Lung (tissue), 12 donors: ENCODE measurements around the gene RNU7-1. TPM values are rescaled to one million over a fixed set of nuclear protein-coding genes. Genes with fewer than 3 reads are reported as not detected.
A peak's percentile ranks its signal among the peaks of the same experiment; 100 is the strongest.

Source experiments
- ATAC-seq: fragments of 200-7000 bp; cut with Tn5 transposase; one replicate; pipeline ENCODE4 v1.9.1; 2020; ENCODE audit warnings: moderate number of reproducible peaks; ENCODE audit not compliant: insufficient read depth, low FRiP score
- DNase-seq, 3 donors: peaks; one replicate each; pipeline ENCODE4 v3.0.0-alpha.2; 2013 to 2017
- H3K27ac ChIP-seq, 2 donors: one replicate each; pipeline ENCODE4 v1.5.1; 2013; ENCODE audit warnings: mild to moderate bottlenecking in 2 of 2, moderate library complexity in 2 of 2, control low read depth in 1 of 2, inconsistent platforms in 1 of 2, low read depth in 1 of 2, low read length in 1 of 2
- H3K27me3 ChIP-seq, 3 donors: one replicate each; pipeline ENCODE4 v1.5.1; 2013; ENCODE audit warnings: low read length in 2 of 3; ENCODE audit not compliant: control insufficient read depth in 3 of 3, insufficient read depth in 3 of 3
- H3K36me3 ChIP-seq, 4 donors: one replicate each; pipeline ENCODE4 v1.5.1; 2013; ENCODE audit warnings: low read length in 4 of 4, mild to moderate bottlenecking in 1 of 4, moderate library complexity in 1 of 4; ENCODE audit not compliant: control insufficient read depth in 4 of 4, insufficient read depth in 4 of 4
- H3K4me1 ChIP-seq, 5 donors: one replicate each; pipeline ENCODE4 v1.5.1; 2013; ENCODE audit warnings: low read length in 5 of 5, mild to moderate bottlenecking in 2 of 5, moderate library complexity in 1 of 5; ENCODE audit not compliant: control insufficient read depth in 5 of 5, insufficient read depth in 5 of 5
- H3K4me3 ChIP-seq: one replicate; pipeline ENCODE4 v1.5.1; 2013; ENCODE audit warnings: mild to moderate bottlenecking, control low read depth, moderate library complexity
- H3K9ac ChIP-seq, 2 donors: one replicate each; pipeline ENCODE4 v1.5.1; 2013; ENCODE audit warnings: low read length in 2 of 2, control low read depth in 1 of 2; ENCODE audit not compliant: insufficient read depth in 1 of 2
- H3K9me3 ChIP-seq, 4 donors: one replicate each; pipeline ENCODE4 v1.5.1; 2013; ENCODE audit warnings: low read length in 3 of 4, mild to moderate bottlenecking in 1 of 4, moderate library complexity in 1 of 4; ENCODE audit not compliant: control insufficient read depth in 4 of 4, insufficient read depth in 3 of 4
- CTCF ChIP-seq: IDR thresholded peaks from 2 replicates; pipeline ENCODE4 v1.5.1; 2012; ENCODE audit warnings: mild to moderate bottlenecking; ENCODE audit errors: control extremely low read depth, extremely low read depth
- WGBS, 2 donors: extraction: QIAGEN DNeasy Blood & Tissue Kit; methylation state at CpG; one replicate each; pipeline ENCODE4 v1.1.7; 2013; 5-methylcytosine and 5-hydroxymethylcytosine counted together
- polyA plus RNA-seq, 2 donors: library from polyadenylated mRNA; stranded (reverse); fragments of 200-250 nt; gene quantifications; one replicate each; pipeline ENCODE4 v1.2.1, GENCODE V29; 2013
- total RNA-seq, 2 donors: library from RNA; depleted of rRNA in 1 of 2; stranded (reverse); fragments of >200 nt in 1 of 2; gene quantifications; one replicate each; pipeline ENCODE4 v1.2.1, GENCODE V29; 2014 to 2021
- donor health status: control.
- donor health status: control.
- donor health status: Bipolar disorder and iron deficiency.
- donor health status: healthy.
- donor health status: DM: yes; HTN: yes; CAD: no.

Gene RNU7-1
- total and polyA plus RNA-seq, 4 donors, result not detected

- Histone ChIP-seq H3K4me1 (peaks cover 0 to 12% (median 0%) of the 10 kb centered on the region in 5 donors), H3K4me3 (no peak overlapping the region), H3K9me3 (no peaks in the 10 kb centered on the region), H3K36me3 (peaks cover 36 to 65% (median 58%) of the 10 kb centered on the region in 4 donors), H3K27ac (peak overlapping the region; percentile 14 to 53), H3K27me3 (no peaks in the 10 kb centered on the region), H3K9ac (no peak overlapping the region)
- no peak for TF ChIP-seq CTCF
- DNase-seq (peak; percentile 50 to 77 (median 62)), ATAC-seq (peak; percentile 57)
- WGBS, 2 donors, result 63 to 79% methylated on average over 3 of the region's 3 CpGs
Measured at GRCh38 chr12:6978611-6979011, 35.0 kb downstream of the RNU7-1 start.

GRCh38 chr12:6979021-6979420, 35.4 kb downstream of the RNU7-1 start:
- Histone ChIP-seq H3K36me3 (peaks cover 36 to 64% (median 57%) of the 10 kb centered on the region in 4 donors), H3K9me3 (no peaks in the 10 kb centered on the region), H3K4me3 (no peak overlapping the region), H3K27ac (peak overlapping the region; percentile 14 to 73), H3K4me1 (peaks cover 0 to 12% (median 0%) of the 10 kb centered on the region in 5 donors), H3K9ac (no peak overlapping the region), H3K27me3 (no peaks in the 10 kb centered on the region)
- ATAC-seq (peak; percentile 4), DNase-seq (no peak)
- no peak for TF ChIP-seq CTCF
- 64 to 88% methylated on average over 6 of the region's 6 CpGs for WGBS, 2 donors

GRCh38 chr12:6979453-6979852, 35.8 kb downstream of the RNU7-1 start:
- 77 to 86% methylated on average over 3 of the region's 3 CpGs for WGBS, 2 donors
- DNase-seq, result no peak
- Histone ChIP-seq H3K27ac (peak overlapping the region in 1 of 2 donors; percentile 73), H3K4me1 (peaks cover 0 to 12% (median 0%) of the 10 kb centered on the region in 5 donors), H3K9me3 (no peaks in the 10 kb centered on the region), H3K27me3 (no peaks in the 10 kb centered on the region), H3K9ac (no peak overlapping the region), H3K4me3 (no peak overlapping the region), H3K36me3 (peaks cover 32 to 61% (median 55%) of the 10 kb centered on the region in 4 donors)
- TF ChIP-seq CTCF, result no peak
- ATAC-seq, result no peak

- no peak for TF ChIP-seq CTCF
- H3K27me3 ChIP-seq, result no peaks in the 10 kb centered on the region
- H3K9me3 ChIP-seq, result no peaks in the 10 kb centered on the region
- no peak for ATAC-seq
- H3K36me3 ChIP-seq, result peaks cover 29 to 56% (median 53%) of the 10 kb centered on the region in 4 donors
- no peak overlapping the region for H3K27ac ChIP-seq
- H3K4me3 ChIP-seq, result no peak overlapping the region
- DNase-seq, result no peak
- peaks cover 0 to 12% (median 0%) of the 10 kb centered on the region in 5 donors for H3K4me1 ChIP-seq
- 95% methylated on average over 4 of the region's 4 CpGs for WGBS, 2 donors
- H3K9ac ChIP-seq, result peak overlapping the region in 1 of 2 donors; percentile 23
Measured at GRCh38 chr12:6980075-6980474, 36.5 kb downstream of the RNU7-1 start.
